HepG2 (cell line): ENCODE results near the gene NOC2L. TPM values are rescaled to one million over a fixed set of nuclear protein-coding genes. Genes with fewer than 3 reads are reported as not detected.

ENCODE experiments used
- DR1 ChIP-seq: sonication (generic); formaldehyde crosslinking; IDR thresholded peaks from 2 replicates; pipeline ENCODE4 v1.8.0; 2021; ENCODE audit warnings: mild to moderate bottlenecking, missing genetic modification reagents, inconsistent platforms
- EED ChIP-seq: sonication (generic); formaldehyde crosslinking; IDR thresholded peaks from 2 replicates; pipeline ENCODE4 v1.5.0; 2020; ENCODE audit warnings: mild to moderate bottlenecking, missing genetic modification reagents
- FOXP4 ChIP-seq: sonication (generic); formaldehyde crosslinking; IDR thresholded peaks from 2 replicates; pipeline ENCODE4 v1.4.0; 2020; ENCODE audit warnings: missing genetic modification reagents
- GLI4 ChIP-seq: sonication (generic); formaldehyde crosslinking; IDR thresholded peaks from 2 replicates; pipeline ENCODE4 v1.5.1; 2020; ENCODE audit warnings: missing genetic modification reagents, mild to moderate bottlenecking, moderate library complexity, borderline replicate concordance
- HBP1 ChIP-seq: IDR thresholded peaks from 2 replicates; pipeline ENCODE4 v1.6.1; 2016; ENCODE audit warnings: low read depth, control low read depth
- IKZF1 ChIP-seq: fragments of 450-650 bp; IDR thresholded peaks from 2 replicates; pipeline ENCODE4 v1.7.1; 2016
- MAFF ChIP-seq: IDR thresholded peaks from 2 replicates; pipeline ENCODE4 v1.6.1; 2011; ENCODE audit warnings: low read depth, low read length, improper control_type of control experiment
- RFXANK ChIP-seq: IDR thresholded peaks from 2 replicates; pipeline ENCODE4 v1.6.1; 2016
- SIN3A ChIP-seq: IDR thresholded peaks from 2 replicates; pipeline ENCODE4 v1.6.1; 2011; ENCODE audit warnings: low read depth, mild to moderate bottlenecking, control low read depth, low read length, borderline replicate concordance
- SRSF1 ChIP-seq: fragments of 200-400 bp; formaldehyde crosslinking; optimal IDR thresholded peaks from 2 replicates; pipeline ENCODE3; 2017; ENCODE audit warnings: mild to moderate bottlenecking, low read depth, low read length, moderate library complexity
- TFAP4 ChIP-seq: sonication (generic); IDR thresholded peaks from 2 replicates; pipeline ENCODE4 v1.6.1; 2016; ENCODE audit warnings: low read depth, borderline replicate concordance
- TFE3 ChIP-seq: IDR thresholded peaks from 2 replicates; pipeline ENCODE4 v1.6.1; 2016
- THAP8 ChIP-seq: sonication (generic); formaldehyde crosslinking; IDR thresholded peaks from 2 replicates; pipeline ENCODE4 v1.5.1; 2020; ENCODE audit warnings: missing genetic modification reagents, mild to moderate bottlenecking, borderline replicate concordance
- TOPORS ChIP-seq: sonication (generic); formaldehyde crosslinking; IDR thresholded peaks from 2 replicates; pipeline ENCODE4 v1.8.0; 2023; ENCODE audit warnings: mild to moderate bottlenecking, missing genetic modification reagents
- WIZ ChIP-seq: sonication (generic); formaldehyde crosslinking; IDR thresholded peaks from 2 replicates; pipeline ENCODE4 v1.5.1; 2020; ENCODE audit warnings: mild to moderate bottlenecking, missing genetic modification reagents
- ZFP1 ChIP-seq: IDR thresholded peaks from 2 replicates; pipeline ENCODE4 v1.6.1; 2016
- ZFP36L2 ChIP-seq: sonication (generic); formaldehyde crosslinking; IDR thresholded peaks from 2 replicates; pipeline ENCODE4 v1.4.0; 2020; ENCODE audit warnings: missing genetic modification reagents
- ZNF280B ChIP-seq: sonication (generic); formaldehyde crosslinking; IDR thresholded peaks from 2 replicates; pipeline ENCODE4 v1.5.0; 2020; ENCODE audit warnings: missing genetic modification reagents, mild to moderate bottlenecking, borderline replicate concordance
- ZNF512 ChIP-seq: sonication (generic); formaldehyde crosslinking; IDR thresholded peaks from 2 replicates; pipeline ENCODE4 v1.4.0; 2020; ENCODE audit warnings: mild to moderate bottlenecking, missing genetic modification reagents
- polyA plus RNA-seq, 8 experiments: library from polyadenylated mRNA; depleted of rRNA in 3 of 8; stranded (reverse) in 7 of 8; unstranded in 1 of 8; fragments of >200 nt; fragmentation: Illumina TruSeq in 4 of 8; extraction: Trizol in 4 of 8; gene quantifications; 2 replicates each; pipeline versions ENCODE4 v1.2.1 to v1.2.3, GENCODE V29; 2011 to 2016; ENCODE audit warnings: low read depth in 4 of 8, missing spikeins in 1 of 8, mixed read lengths in 1 of 8; ENCODE audit not compliant: insufficient read depth in 1 of 8
- total RNA-seq, 5 experiments: library from RNA; depleted of rRNA; stranded (reverse); fragments of >200 nt; fragmentation: Illumina TruSeq; extraction: Trizol; gene quantifications; 2 replicates each; pipeline ENCODE4 v1.2.3, GENCODE V29; 2016; ENCODE audit warnings: low read depth in 1 of 5

The NOC2L gene
- total and polyA plus RNA-seq, 2 of the 13 experiments (the other 11 are each of a cell fraction or from before 2014, with no cell fraction given) = 32.0 to 103 TPM

GRCh38 chr1:1006305-1007159, 47.5 kb upstream of the NOC2L start (continued):
- no peak for TF ChIP-seq MAFF
- no peak for TF ChIP-seq THAP8 (CRISPR knock-in tag)
- TF ChIP-seq ZNF280B (CRISPR knock-in tag) = 0 out of 2 replicates have a peak, but pooled peaks have one; percentile 19
- TF ChIP-seq FOXP4 (CRISPR knock-in tag) = peak; percentile 74
- TF ChIP-seq ZFP36L2 = no peak
- no peak for TF ChIP-seq ZNF512 (CRISPR knock-in tag)
- no peak for TF ChIP-seq EED (CRISPR knock-in tag)
- no peak for TF ChIP-seq ZFP1
- TF ChIP-seq IKZF1 = no peak
- TF ChIP-seq RFXANK (CRISPR knock-in tag) = 0 out of 2 replicates have a peak, but pooled peaks have one; percentile 43
- TF ChIP-seq TOPORS = no peak
- peak; percentile 91; the same call in 1 of the 2 replicates for TF ChIP-seq SIN3A
- 0 out of 2 replicates have a peak, but pooled peaks have one; percentile 23 for TF ChIP-seq GLI4 (CRISPR knock-in tag)
- peak; percentile 75 for TF ChIP-seq DR1 (CRISPR knock-in tag)
- TF ChIP-seq HBP1 (CRISPR knock-in tag) = peak; percentile 70; the same call in 1 of the 2 replicates
- TF ChIP-seq WIZ (CRISPR knock-in tag) = no peak
- TF ChIP-seq TFAP4 = peak; percentile 93; the same call in 1 of the 2 replicates
- peak; percentile 78 for TF ChIP-seq SRSF1
- TF ChIP-seq TFE3 (CRISPR knock-in tag) = peak; percentile 96
